AG09309 (cell line): ENCODE measurements around the gene ZFP36L1.

Experiments used
- DNase-seq: peaks from one replicate; pipeline ENCODE4 v3.0.0-alpha.2; 2010; ENCODE audit warnings: low read depth
- H3K4me3 ChIP-seq: 2 replicates; pipeline ENCODE4 v1.5.1; 2011; ENCODE audit warnings: mild to moderate bottlenecking, low read depth, low read length, moderate library complexity; ENCODE audit not compliant: control insufficient read depth
- CTCF ChIP-seq: IDR thresholded peaks from 2 replicates; pipeline ENCODE4 v1.5.1; 2011; ENCODE audit warnings: mild to moderate bottlenecking, low read depth, low read length, inconsistent platforms; ENCODE audit not compliant: insufficient read depth, control insufficient read depth; ENCODE audit errors: missing control alignments

The ZFP36L1 gene

DNA sequence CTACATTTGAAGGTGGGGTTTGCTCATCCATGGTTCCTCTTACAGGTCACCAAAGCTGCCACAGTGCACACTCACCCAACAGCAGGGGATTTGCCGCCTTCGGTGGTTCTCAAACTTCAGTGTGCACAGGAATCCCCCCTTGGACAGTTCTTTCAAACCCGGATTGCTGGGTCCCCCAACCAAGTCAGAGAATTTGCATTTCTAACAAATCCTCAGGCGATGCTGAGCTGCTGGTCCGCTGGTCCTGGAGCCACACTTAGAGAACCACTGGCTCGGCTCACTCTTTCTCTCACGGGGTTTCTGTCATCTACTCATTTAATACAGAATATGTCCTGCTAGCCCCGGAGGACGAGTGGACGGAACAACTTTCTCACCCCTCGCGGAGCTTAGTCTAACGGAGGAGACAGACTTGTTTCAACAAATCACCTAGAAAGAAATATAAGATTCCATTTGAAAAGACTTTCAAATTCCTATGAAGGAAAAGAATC, 24.1 kb upstream of the ZFP36L1 start:
- TF ChIP-seq CTCF = no peak
- H3K4me3 ChIP-seq = no peak overlapping the region
- DNase-seq = no peak

GRCh38 chr14:68816183-68816942, 23.5 kb upstream of the ZFP36L1 start:
- H3K4me3 ChIP-seq = peak overlapping the region; percentile 25
- DNase-seq = no peak
- TF ChIP-seq CTCF = peak; percentile 84

- no peak for TF ChIP-seq CTCF
- DNase-seq = no peak
- H3K4me3 ChIP-seq = peak overlapping the region; percentile 21; the same call in 1 of the 2 replicates
These were observed 22.7 kb upstream of the ZFP36L1 start for GRCh38 chr14:68815298-68816182.

GRCh38 chr14:68814539-68815297, 21.9 kb upstream of the ZFP36L1 start:
- no peak for DNase-seq
- TF ChIP-seq CTCF = no peak
- no peak overlapping the region; the same call in 1 of the 2 replicates for H3K4me3 ChIP-seq

- no peak for DNase-seq
- H3K4me3 ChIP-seq = no peak overlapping the region
- no peak for TF ChIP-seq CTCF
These were observed 21.3 kb upstream of the ZFP36L1 start for GRCh38 chr14:68814238-68814538.

GRCh38 chr14:68813318-68813838, 20.5 kb upstream of the ZFP36L1 start:
- DNase-seq = no peak
- TF ChIP-seq CTCF = no peak
- no peak overlapping the region for H3K4me3 ChIP-seq
